SIG-M5 (cell line): ENCODE data around the gene NCAM2.
"Not testable (repeated sequence)": the region's sequence is repeated elsewhere in the genome, so short reads cannot be mapped to it uniquely, and the experiment has no call there.

Experiments
- DNase-seq: peaks from one replicate; lab custom pipeline; 2025; lab: John Stamatoyannopoulos, UW

NCAM2 gene

GRCh38 chr21:21103692-21104091 is 105.5 kb downstream of the NCAM2 start:
- no peak for DNase-seq

DNA sequence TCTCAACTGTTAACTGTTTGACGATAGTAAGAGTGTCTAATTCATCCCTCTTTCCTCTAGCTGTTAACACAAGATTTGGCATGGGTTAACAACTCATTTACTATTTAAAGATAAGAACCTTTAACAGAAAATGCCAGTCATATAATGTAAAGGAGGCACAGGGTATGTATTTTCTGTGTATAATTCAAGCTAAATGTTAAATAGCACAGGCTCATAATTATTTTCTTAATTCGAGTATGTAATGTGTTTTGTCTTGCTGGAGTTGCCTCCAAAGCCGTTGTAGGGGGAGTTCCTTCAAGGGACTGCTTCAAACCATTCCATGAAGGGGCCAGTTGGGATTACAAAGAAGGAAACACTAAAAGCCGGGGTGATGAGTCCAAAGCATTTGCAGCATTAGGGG is 111.5 kb downstream of the NCAM2 start:
- DNase-seq: no peak

DNA sequence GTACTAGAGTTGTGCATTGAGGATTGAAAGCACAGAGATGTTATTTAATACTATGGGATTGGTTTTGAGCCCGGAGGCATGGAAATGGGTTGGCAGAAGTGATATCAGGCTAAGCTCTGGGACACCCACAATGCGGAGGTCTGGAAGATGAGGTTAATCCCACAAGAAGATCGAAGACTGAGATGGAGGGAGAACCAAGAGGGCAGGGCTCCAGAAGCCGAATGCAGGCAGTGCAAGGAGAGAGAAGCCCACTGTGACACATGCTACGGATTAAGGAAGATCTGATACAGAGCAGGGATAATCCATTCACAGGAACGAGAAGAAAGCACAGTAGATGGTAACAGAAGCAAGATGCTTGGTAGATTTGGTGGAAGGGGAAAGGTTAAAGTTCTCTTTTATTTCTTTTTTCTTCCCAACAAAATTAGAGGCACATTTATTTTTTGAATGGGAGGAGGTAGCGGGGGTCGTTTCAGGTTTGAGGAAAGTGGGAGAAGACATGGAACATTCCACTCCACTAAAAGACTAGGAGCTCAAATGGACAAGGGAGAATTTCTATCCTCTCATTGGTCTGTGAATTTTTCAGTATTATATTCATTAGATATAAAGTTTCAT is 113.2 kb downstream of the NCAM2 start:
- DNase-seq: no peak

GRCh38 chr21:21114461-21114860 is 116.3 kb downstream of the NCAM2 start:
- no peak for DNase-seq

- DNase-seq: no peak
Measured at GRCh38 chr21:21119091-21119490, 120.9 kb downstream of the NCAM2 start.

GRCh38 chr21:21122680-21123079 is 124.5 kb downstream of the NCAM2 start:
- DNase-seq: no peak

- no peak for DNase-seq
Measured at GRCh38 chr21:21132390-21132789, 134.2 kb downstream of the NCAM2 start.

DNA sequence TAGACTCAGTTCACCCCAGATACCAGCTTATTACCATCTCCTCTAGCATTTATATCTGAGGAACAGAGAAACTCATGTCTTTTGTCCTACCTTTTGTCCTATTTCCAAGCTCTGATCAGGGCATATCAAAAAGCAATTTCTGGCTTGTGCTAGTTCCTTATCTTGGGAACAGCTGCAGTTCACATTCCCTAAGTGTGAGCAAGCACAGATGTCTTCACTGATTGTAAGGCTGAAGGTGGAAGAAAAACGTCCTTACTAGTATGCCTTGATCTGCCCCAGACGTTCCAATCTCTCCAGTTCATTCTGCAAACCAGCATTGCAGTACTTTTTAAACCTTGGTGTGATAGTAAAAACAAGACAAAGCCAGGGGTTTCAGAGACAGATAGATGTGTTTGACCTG is 139.8 kb downstream of the NCAM2 start:
- no peak for DNase-seq

DNA sequence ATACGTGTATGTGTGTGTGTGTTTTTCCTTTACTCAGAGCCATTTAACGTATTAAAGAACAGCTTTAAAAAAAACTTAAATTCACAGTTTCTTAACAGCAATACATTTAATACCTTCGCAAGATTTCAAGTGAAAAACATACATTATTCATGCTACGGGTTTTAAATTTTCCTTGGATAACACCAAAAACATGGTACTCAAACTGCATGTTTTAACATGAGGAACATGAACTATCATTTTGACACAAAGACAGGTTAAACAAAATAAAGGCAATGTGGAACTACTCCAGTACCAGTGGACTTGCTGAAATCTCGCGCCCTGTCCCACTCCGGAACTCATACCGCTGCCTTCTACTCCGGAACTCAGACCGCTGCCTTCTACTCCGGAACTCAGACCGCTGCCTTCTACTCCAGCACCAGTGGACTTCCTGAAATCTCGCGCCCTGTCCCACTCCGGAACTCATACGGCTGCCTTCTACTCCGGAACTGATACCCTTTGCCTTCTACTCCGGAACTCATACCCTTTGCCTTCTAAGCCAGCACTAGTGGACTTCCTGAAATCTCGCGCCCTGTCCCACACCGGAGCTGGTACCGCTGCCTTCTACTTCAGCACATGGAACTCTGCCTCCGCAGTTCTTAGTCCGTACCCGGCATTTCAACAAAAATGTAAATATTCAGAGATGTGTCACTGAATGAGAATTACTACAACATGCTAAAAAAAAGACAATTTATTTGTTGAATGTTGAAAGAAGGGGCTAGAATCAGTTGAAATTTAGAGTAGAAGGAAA is 148.6 kb downstream of the NCAM2 start:
- DNase-seq: no peak

DNA sequence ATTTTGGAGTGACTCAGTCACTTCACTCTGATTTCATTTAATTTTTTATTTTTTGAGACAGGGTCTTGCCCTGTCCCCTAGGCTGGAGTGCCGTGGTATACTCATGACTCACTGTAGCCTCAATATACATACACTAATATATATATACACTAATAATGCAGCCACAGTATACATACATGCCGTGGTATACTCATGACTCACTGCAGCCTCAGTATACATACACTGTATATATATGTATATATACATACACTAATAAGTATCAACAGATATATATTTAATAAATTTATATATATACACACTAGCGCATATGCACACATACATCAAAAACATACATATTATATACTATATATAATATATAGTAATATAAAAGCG is 149.2 kb downstream of the NCAM2 start:
- no peak for DNase-seq

DNA sequence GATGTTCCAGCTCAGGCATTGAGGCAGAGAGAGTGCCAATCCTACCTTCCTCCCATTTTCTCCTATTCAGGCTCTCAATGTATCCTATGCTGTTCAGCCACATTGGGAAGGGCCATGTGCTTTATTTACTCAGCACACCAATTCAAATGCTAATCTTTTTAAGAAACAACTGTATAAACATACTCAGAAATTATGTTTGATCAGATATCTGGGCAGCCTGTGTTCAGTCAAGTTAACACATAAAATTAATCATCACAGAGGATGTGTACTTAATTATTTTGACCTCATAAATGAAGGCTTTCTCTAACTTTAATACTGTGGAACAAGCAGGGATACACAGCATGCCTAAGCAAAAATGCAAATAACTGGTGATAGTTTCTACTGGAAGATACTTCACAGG is 149.8 kb downstream of the NCAM2 start:
- no peak for DNase-seq

DNA sequence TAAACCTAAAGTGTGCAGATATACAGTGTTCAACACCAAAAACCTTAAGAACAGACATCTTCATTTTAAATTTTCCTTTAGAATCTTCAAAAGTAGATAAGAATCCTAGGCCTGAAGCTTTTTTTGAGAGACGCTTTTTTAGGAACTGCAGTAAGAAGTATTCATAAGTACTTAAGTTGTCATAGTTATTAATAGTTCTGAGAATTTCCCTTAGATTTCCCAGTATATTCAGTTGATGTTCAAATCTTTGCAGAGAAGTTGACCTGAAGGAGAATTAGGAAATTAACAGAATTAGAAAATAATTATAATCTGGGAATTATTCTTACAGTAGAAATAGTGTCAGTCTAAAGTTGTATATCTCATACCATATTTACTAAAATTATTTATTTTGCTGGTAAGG is 150.3 kb downstream of the NCAM2 start:
- DNase-seq: no peak

GRCh38 chr21:21149445-21149844 is 151.2 kb downstream of the NCAM2 start:
- DNase-seq: not testable (repeated sequence)

DNA sequence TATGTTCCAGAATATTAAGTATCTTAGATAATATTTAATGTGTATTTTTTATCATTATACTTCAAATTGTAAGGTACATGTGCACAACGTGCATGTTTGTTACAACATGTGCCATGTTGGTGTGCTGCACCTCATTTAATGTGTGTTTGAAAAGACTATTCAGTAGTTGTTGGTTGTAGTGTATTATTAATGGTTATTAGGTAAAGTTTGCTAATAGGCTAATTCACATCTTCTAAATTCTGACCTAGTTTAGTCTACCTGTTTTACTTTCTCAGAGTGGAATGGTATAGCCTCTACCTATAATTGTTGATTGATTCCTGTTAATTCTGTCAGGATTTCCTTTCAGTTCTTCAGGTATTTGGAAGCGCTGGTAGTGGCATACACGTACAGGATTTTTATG is 153.0 kb downstream of the NCAM2 start:
- no peak for DNase-seq

DNA sequence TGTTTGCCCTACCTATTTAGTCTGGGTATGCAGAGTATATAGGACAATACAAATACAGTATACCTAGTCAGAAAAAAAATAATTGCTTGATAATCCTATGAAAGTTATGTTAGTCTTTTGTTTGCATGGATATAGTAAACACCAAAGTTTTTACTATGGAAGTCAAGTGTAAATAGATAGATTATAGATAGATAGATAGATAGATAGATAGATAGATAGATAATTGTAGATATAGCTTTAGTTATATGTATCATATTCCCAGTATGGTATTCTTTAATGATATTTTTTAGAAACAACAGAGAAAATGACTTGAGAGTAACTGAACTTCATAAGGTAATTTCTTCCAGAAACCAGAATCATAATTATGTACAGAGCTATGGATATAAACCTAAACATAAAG is 158.2 kb downstream of the NCAM2 start:
- DNase-seq: no peak

DNA sequence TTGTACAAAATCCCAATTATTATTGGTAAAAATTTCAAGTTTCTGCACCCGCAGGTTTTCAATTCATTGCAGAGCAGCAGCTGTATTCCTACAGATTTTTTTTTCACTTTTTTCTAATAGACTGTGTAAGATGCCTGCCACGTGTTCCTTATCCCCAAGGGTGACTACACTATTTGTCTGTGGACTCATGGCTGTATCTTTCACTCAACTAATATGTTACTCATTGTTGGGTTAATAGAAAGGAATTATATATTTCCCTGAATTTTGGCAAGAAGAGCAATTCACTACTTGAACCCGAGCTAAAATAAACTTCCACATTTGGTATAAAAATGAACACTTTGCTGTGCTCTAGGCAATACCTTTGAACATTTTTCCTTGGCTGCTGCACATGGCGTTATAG is 158.7 kb downstream of the NCAM2 start:
- no peak for DNase-seq

GRCh38 chr21:21158376-21158918 is 160.2 kb downstream of the NCAM2 start:
- no peak for DNase-seq

DNA sequence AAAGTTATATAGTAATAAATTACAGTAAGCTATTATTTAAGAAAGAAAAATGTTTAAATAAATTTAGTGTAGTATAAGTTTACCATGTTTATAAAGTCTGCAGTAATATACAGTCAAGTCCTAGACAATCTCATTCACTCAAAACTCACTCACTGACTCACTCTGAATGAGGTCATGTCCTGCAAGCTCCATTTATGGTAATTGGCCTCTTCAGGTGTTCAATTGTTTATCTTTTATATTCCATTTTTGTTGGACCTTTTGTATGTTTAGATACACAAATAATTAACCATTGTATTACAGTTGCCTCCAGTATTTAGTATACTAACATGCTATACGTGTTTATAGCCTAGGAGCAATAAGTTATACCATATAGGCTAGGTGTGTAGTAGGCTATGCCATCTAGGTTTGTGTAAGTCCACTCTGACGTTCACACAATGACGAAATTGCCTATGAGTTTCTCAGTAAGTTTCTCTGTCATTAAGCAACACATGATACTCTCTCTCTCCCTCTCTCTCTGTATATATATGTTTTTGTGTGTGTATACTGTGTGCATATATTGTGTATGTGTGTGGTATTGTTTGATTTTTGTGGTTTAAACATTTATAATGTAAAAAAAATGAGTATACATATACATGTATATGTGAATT is 161.2 kb downstream of the NCAM2 start:
- no peak for DNase-seq

DNA sequence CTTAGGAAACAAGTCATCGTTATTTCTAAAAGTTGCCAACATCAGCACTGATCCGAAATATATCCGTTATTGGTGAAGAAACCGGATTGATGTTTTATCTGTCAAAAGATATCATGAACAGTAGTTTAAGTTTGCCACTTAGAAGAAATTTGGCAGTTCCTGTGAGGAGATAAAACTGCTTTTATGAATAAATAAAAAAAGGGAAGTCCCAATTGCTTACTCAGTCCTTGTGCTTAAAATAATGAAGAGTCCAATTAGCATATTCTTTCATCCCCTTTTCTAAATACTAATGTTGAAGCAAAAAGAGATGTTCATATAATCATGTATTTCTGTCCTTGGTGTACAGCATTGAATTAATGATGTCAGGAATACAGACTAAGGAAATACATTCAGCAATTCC is 164.6 kb downstream of the NCAM2 start:
- DNase-seq: no peak

DNA sequence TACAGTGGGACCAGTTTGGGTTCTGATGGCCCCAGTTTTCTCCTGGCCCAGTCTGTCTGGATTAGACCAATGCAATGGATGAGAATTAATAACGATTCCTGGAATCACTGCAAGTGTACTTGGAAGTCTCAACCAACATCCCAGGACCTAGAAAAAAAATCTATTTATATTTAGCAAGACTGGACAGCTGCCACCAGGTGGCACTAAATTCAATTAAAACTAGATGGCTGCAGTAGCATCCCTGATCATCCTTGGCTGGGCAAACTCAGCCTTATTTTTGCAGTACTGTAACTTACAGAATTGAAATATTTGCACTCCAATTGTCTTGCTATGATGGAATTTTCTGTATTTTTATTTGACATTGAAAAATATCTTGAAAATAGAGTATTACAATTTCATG is 165.7 kb downstream of the NCAM2 start:
- no peak for DNase-seq

- DNase-seq: no peak
Measured at GRCh38 chr21:21165063-21165645, 166.9 kb downstream of the NCAM2 start.

DNA sequence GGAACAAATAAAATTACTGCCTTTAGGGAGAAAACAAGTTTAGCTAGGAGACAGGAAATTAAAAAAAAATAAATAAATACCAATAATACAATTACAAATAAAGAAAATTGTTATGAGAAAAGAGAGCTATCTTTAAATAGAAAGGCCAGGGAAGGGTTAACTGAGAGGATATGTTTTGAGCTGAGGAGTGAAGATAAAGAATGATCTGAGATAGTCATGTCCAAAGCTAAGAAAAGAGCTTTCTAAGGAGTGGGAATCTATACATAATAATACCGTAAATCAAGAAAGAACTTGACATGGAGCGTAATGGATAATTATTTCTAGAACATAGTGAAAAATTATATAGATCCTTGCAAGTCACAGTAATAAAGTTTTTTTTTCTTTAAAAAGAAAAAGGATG is 176.5 kb downstream of the NCAM2 start:
- no peak for DNase-seq

GRCh38 chr21:21175798-21176334 is 177.7 kb downstream of the NCAM2 start:
- no peak for DNase-seq
